Measurements from ENCODE around the gene CTXN1.
"Not testable (repeated sequence)": the region's sequence is repeated elsewhere in the genome, so short reads cannot be mapped to it uniquely, and the experiment has no call there.

The CTXN1 gene

GRCh38 chr19:7925171-7925851 lies 624 bp downstream of the CTXN1 start:
- peak; percentile 55 to 57 for DNase-seq (ENCODE audit: low read depth in 2 of 2)

GRCh38 chr19:7924651-7925170 lies 1.2 kb downstream of the CTXN1 start:
- DNase-seq (ENCODE audit: low read depth in 2 of 2) = no peak

DNA sequence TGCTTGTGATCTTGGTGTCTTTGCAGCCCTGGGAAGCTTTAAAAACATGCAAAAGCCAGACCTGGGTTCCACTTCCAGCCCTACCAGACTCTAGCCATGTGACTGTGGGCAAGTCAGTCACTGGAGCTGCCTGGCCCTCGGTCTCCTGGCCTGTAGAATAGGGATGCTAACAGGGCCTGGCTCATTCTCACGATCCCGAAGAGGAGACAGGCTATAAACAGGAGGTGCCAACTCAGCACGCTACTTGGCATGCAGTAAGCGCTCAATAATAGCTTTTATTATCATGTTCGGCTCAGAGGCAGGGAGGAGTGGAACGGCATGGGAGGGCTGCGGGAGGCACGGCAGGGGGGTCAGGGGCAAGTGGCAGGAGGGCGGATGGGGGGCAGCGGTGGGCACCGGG lies 1.7 kb downstream of the CTXN1 start:
- no peak for DNase-seq (ENCODE audit: low read depth in 2 of 2)

DNA sequence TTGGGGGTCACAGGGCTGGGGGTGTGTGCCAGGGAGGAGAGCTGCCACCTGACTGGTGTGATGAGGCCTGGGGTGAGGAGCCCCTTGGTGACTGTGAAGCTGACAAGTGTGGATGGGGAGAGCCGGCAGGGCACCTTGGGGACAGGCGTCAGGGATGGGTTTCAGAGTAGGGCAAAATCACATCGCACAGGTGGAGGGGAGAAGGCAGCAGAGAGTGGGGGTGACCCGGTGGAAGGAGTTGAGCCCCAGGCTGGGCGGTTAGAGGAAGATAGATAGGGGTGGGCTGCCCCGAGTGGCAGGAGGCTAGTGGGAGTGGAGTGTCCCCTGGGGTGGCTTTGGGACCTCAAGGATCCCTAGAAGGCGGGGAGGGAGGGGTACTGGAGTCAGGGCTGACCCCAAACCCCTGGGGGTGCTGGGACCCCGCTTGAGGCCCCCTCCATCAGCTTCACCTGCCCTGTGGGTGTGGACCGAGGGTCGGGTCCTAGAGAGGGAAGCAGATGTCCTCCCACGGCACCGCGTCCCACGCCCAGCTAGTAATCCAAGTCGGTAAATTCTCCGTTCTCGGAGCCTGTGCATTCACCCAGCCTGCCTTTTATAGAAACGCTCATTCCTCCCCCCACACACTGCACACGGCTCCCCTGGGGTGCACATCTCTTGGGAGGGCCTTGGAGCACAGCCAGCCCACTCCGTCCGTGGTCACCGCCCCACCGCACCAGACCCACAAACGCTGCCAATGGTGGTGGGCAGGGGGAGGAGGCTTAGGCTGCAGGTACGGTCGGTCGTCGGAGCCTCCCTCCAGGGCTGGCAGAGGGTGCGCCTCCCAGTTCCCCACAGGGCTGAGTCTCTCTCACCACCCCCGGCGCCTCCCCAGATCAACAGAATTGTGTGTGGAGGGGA lies 2.4 kb downstream of the CTXN1 start:
- no peak for DNase-seq (ENCODE audit: low read depth in 2 of 2)

DNA sequence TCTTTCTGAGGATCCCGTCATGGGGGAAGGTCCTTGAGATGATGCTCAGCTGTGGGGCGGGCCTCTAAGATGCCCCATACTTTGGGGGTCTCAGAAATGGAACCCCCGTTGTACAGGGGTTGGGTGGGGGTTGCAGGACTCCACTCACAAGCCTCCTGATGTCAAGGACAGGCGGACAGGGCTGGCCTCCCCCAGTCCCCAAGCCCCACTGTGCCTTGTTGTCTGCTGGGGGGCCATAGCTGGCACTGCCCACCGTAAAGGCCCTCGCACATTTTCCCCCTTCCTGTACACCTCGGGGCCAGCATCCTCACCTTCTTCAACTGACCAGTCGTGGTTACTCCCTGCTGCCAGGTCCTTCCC lies 3.1 kb downstream of the CTXN1 start:
- no peak for DNase-seq (ENCODE audit: low read depth in 2 of 2)

DNA sequence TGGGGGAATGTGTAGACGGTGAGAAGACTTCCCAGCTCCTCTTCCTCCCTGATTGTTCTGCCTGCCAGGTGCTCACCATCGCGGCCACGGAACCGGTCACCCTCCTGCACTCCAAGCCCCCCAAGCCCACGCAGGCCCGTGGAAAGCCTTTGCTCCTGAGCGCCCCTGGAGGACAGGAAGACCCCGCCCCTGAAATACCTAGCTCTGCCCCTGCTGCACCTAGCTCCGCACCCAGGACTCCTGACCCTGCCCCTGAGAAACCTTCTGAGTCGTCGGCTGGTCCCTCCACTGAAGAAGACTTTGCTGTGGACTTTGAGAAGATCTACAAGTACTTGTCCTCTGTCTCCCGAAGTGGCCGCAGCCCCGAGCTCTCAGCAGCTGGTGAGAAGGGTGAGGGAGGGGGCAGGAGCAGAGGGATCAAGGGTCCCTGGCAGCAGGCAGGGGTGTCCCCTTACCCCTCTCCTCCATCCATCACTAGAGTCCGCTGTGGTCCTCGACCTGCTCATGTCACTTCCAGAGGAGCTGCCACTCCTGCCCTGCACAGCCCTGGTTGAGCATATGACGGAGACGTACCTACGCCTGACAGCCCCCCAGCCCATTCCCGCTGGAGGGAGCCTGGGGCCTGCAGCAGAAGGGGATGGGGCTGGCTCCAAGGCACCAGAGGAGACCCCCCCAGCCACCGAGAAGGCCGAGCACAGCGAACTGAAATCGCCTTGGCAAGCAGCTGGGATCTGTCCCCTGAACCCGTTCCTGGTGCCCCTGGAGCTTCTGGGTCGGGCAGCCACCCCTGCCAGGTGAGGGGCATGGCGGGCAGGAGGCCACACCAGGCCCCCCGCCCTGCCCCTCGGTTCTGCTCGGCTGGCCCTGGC lies 3.7 kb downstream of the CTXN1 start:
- DNase-seq (ENCODE audit: low read depth in 2 of 2) = no peak

GRCh38 chr19:7921302-7921966 lies 4.5 kb downstream of the CTXN1 start:
- no peak for DNase-seq (ENCODE audit: low read depth in 2 of 2)

GRCh38 chr19:7920519-7921301 lies 5.2 kb downstream of the CTXN1 start:
- peak; percentile 97 to 99 for DNase-seq (ENCODE audit: low read depth in 2 of 2)

DNA sequence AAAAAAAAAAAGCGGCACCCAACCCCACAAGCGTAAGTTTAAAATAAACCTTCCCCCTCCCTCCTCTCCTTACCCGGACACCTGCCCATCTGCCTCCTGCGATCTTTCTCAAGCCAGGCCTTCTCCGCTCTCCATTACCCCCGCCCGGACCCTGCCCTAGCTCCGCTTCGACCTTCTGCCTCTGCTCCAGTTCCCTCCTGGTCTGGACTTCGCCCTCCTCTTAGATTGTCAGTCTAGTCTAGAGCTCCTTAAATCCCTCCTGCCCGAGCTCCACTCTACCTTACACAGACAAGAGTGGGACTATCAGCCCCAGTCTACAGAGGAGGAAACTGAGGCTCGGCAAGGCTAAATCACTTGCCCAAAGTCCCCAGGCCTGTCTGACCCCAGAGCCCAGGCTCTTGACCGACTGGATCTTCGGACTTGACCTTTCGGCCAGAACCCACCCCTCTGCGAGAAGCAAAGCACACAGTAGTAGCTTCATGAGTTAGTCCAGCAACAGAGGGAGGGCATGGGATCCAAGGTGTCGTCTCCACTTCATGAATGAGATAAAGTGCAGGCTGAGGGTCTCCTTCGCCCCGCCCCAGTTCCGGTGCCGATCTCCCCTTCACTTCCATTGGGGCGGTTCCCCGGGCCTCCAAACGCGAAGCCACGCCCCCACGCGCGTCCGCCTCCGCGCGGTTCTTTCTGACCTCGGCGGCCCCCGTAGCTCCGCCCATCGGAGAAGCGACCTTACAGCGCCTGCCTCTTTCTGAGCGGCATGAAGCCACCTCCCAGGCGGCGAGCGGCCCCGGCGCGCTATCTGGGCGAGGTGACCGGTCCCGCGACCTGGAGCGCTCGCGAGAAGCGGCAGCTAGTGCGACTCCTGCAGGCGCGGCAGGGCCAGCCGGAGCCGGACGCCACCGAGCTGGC lies 6.1 kb downstream of the CTXN1 start, which contains the start of gene SNAPC2:
Gene SNAPC2 (plus strand): TSS at position 729 of the 909 bp plus-strand sequence. CDS start 29 bp downstream, at position 758.
- DNase-seq (ENCODE audit: low read depth in 2 of 2) = peak; percentile 91 to 92

DNA sequence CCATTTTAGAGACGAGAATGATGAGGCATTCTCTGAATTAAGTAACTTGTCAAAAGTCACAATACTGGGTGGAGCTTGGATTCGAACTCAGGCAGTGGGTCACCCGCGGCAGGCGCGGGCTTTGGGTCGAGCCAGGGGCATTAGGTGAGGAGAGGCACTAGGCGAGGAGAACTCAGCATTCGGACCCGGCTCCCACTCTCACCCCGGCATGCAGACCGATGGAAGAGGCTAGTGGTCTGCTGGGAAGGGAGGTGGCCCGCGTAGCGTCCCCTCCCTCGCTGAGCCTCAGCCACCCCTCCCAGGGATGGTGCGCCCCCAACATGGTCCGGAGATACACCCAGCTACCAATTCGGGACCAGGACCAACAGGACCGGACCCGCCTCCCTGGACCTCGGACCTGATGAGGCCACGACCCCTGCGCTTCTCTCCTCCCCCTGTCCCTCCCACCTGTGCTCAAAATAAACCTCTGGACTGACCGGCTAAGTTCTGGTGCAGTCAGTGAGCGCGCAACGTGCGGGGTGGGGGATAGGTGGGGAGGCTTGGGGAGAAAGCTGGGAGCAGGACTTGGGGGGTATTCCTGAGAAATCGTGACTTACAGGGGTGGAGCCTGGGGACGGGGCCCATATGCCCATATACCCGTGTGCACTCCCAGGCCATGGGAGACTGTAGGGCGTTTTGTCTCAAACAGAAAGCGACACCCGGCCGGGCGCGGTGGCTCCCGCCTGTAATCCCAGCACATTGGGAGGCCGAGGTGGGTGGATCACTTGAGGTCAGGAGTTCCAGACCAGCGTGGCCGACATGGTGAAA lies 7.1 kb downstream of the CTXN1 start:
- DNase-seq (ENCODE audit: low read depth in 2 of 2) = no peak

DNA sequence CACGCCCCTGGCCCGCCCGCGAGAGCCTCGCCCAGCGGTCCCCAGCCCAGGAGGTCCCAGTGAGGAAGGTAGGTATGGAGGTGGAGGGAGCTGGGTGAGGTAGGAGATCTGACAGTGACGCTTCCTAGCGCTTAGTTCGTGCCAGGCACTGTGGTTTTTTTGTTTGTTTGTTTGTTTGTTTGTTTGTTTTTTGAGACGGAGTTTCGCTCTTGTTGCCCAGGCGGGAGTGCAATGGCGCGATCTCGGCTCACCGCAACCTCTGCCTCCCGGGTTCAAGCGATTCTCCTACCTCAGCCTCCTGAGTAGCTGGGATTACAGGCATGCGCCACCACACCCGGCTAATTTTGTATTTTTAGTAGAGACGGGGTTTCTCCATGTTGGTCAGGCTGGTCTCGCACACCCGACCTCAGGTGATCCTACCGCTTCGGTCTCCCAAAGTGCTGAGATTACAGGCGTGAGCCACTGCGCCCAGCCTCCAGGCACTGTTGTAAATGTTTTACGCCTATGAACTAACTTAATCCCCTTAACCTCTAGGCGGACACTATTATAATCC lies 7.8 kb downstream of the CTXN1 start:
- not testable (repeated sequence) for DNase-seq (ENCODE audit: low read depth in 2 of 2)

GRCh38 chr19:7917267-7918061 lies 8.5 kb downstream of the CTXN1 start:
- no peak for DNase-seq (ENCODE audit: low read depth in 2 of 2)

- DNase-seq (ENCODE audit: low read depth in 2 of 2) = no peak
These were observed 9.0 kb downstream of the CTXN1 start for GRCh38 chr19:7916955-7917266.

DNA sequence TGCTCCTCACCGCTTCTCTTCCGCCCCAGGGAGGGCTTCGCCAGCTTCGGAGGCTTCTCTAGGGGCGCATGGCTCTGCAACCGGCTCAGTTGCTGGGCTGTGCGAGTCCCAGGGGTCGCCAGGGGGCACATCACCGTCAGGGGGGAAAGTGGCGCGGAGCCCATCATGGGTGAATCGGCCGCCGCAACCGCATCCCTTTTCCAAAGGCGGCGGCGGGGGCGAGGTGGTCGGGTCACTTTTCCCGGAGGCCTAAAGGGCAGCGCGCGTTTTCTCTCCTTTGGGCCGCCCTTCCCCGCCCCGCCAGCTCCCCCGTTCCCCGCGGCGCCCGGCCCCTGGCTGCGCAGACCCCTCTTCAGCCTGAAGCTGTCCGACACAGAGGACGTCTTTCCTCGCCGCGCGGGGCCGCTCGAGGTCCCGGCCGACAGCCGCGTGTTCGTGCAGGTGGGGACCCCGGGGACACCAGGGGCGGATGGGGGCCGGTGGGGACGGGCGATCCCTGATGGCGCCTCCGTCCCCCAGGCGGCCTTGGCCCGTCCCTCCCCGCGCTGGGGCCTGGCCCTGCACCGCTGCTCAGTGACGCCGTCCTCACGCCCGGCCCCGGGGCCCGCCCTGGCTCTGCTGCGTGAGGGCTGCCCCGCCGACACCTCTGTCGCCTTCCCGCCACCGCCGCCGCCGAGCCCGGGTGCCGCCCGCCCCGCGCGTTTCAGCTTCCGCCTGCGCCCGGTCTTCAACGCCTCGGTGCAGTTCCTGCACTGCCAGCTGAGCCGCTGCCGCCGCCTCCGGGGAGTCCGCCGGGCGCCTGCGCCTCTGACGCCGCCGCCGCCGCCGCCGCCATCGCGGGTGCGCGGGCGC lies 9.6 kb downstream of the CTXN1 start:
- no peak for DNase-seq (ENCODE audit: low read depth in 2 of 2)

DNA sequence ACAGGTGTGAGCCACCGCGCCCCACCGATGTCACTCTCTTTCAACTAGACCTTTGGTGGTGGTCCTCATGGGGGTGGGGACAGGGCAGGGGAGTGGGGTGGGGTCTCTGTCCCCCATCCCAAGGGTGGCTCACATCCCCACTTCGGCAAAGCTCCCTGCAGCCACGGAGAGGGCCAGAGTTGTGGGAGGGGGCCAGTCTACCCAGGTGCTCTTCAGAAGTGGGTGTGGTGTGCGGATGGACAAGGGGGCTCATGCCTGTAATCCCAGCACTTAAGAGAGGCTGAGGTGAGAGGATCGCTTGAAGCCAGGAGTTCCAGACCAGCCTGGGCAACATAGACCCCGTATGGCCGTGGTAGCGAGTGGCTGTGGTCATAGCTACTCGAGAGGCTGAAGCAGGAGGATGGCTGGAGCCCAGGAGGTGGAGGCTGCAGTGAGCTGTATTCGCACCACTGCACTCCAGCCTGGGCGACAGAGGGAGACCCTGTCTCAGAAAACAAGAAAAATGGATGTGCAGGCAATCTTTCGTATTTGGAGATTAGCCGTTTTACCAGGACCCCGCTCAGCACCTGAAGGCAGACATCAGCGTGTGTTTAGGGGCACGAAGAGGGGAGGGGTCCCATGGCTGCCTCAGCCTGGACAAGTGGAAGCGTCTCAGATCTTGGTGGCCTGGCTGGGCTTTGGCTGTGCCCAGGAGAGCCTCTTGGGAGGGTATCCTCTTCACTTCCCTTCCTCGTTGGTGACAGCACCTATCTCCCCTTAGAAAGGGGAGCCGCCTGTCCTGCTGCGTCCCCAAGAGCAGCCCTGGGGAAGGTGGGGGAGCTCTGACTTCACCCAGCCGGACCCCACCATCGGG lies 10.5 kb downstream of the CTXN1 start:
- no peak for DNase-seq (ENCODE audit: low read depth in 2 of 2)

DNA sequence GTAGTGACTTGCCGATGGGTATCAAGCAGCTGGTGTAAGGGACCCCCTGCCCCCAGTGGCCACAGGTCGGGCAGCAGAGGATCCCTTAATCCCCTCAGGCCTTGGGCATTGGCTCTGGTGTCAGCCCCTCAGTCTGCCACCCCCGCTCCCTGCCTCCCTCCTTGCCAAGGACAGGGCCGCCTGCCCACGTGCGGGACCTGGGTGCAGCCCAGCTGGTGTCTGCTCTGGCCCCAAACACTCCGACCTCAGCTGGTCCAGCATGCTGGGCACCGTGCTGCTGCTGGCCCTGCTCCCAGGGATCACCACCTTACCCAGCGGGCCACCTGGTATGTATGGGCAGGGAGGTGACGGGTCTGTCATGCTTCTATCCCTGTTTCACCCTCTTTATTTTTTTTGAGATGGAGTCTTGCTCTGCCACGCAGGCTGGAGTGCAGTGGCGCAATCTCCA lies 11.3 kb downstream of the CTXN1 start, which contains the start of gene TGFBR3L:
Gene TGFBR3L (plus strand): TSS at position 233 of the 448 bp plus-strand sequence.
- no peak for DNase-seq (ENCODE audit: low read depth in 2 of 2)

Data from stimulated activated CD8-positive, alpha-beta memory T cell treated with anti-CD3 and anti-CD28 coated beads, Interleukin-15, amount 100 ng/mL, for 4 hours (primary cell).